ENCODE measurements around the gene TCF7L2.

The TCF7L2 gene

DNA sequence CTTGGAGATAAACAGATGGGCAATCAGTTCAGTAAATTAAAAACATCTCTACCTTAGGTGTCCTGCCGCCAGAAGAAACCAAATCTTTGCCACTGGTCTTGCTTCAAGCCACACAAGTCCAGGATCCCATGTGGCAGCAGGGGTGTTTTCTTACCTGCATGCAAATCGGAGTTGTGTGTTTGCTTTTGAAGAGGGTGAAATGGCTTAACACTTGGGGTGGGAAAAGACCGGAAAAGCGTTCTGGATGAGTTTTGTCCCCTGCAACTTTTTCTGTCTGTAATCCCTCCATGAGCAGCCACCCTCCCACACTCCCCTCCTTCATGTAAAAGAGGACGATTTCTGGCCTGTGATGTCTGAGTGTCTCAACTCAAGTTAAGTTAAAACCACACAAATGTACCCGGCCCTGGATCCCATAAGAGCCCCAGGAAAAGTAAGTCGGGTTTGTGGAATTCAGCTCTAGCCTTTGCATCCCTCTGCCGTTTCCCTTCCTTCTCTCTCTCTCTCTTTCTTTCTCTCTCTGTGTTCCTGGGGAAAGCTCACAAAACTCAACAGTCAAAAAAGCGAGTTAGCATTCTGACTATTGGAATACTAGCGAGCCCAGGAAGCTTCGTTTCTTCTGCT lies 178.5 kb downstream of the TCF7L2 start:
- Histone ChIP-seq H3K23ac (ENCODE audit: low read length in 2 of 2) (peak overlapping the region; percentile 26 to 83), H2AFZ (ENCODE audit: low read depth, low read length) (no peak overlapping the region), H3K9ac (ENCODE audit: low read length) (peak overlapping the region; percentile 85), H3K9me3 (ENCODE audit: control insufficient read depth, low read length) (no peaks in the 10 kb centered on the region), H2BK12ac (ENCODE audit: low read length in 2 of 2) (peak overlapping the region; percentile 50 to 75), H3K4ac (ENCODE audit: low read depth in 1 of 2, low read length in 2 of 2) (peak overlapping the region; percentile 88 to 93), H2BK15ac (ENCODE audit: low read depth, poor library complexity, severe bottlenecking) (no peak overlapping the region), H4K91ac (ENCODE audit: low read length) (peak overlapping the region; percentile 82), H3K27me3 (ENCODE audit: control insufficient read depth in 1 of 2, insufficient read depth in 1 of 2, low read length in 2 of 2) (no peaks in the 10 kb centered on the region), H2AK5ac (ENCODE audit: low read length, severe bottlenecking) (peak overlapping the region; percentile 65), H3K27ac (ENCODE audit: low read length, poor library complexity, severe bottlenecking) (peak overlapping the region; percentile 61), H3K14ac (ENCODE audit: low read length in 2 of 2) (peak overlapping the region in 1 of 2 experiments; percentile 39), H3K18ac (ENCODE audit: low read depth in 1 of 2, low read length in 2 of 2) (peak overlapping the region; percentile 83 to 98), H4K8ac (ENCODE audit: low read length) (peak overlapping the region; percentile 66), H3K79me1 (replicated peaks; ENCODE audit: low read length, poor library complexity, severe bottlenecking) (peaks cover 11% of the 10 kb centered on the region), H2BK5ac (ENCODE audit: low read depth, low read length, poor library complexity, severe bottlenecking) (no peak overlapping the region), H3K4me3 (ENCODE audit: insufficient read depth in 1 of 2, low read depth in 1 of 2, low read length in 2 of 2) (peak overlapping the region in 1 of 2 experiments; percentile 76), H2BK120ac (ENCODE audit: low read depth, low read length) (peak overlapping the region; percentile 67), H3K4me2 (ENCODE audit: low read length, poor library complexity, severe bottlenecking) (no peak overlapping the region), H3K4me1 (ENCODE audit: control insufficient read depth, insufficient read depth, low read depth, low read length) (peaks cover 13% of the 10 kb centered on the region), H3K36me3 (ENCODE audit: control insufficient read depth in 1 of 2, insufficient read depth in 2 of 2, low read depth in 1 of 2, low read length in 2 of 2) (no peaks in the 10 kb centered on the region)
- WGBS = 2% methylated on average over 11 of the region's 11 CpGs
- peak; percentile 60 for DNase-seq

GRCh38 chr10:113129117-113129516 lies 179.1 kb downstream of the TCF7L2 start:
- Histone ChIP-seq H3K23ac (ENCODE audit: low read length in 2 of 2) (peak overlapping the region in 1 of 2 experiments; percentile 14), H3K27ac (ENCODE audit: low read length, poor library complexity, severe bottlenecking) (peak overlapping the region; percentile 61), H3K9me3 (ENCODE audit: control insufficient read depth, low read length) (no peaks in the 10 kb centered on the region), H3K9ac (ENCODE audit: low read length) (peak overlapping the region; percentile 85), H2BK15ac (ENCODE audit: low read depth, poor library complexity, severe bottlenecking) (peak overlapping the region; percentile 48), H3K36me3 (ENCODE audit: control insufficient read depth in 1 of 2, insufficient read depth in 2 of 2, low read depth in 1 of 2, low read length in 2 of 2) (no peaks in the 10 kb centered on the region), H3K4ac (ENCODE audit: low read depth in 1 of 2, low read length in 2 of 2) (peak overlapping the region; percentile 88 to 93), H2BK5ac (ENCODE audit: low read depth, low read length, poor library complexity, severe bottlenecking) (no peak overlapping the region), H3K4me2 (ENCODE audit: low read length, poor library complexity, severe bottlenecking) (peak overlapping the region; percentile 42), H4K91ac (ENCODE audit: low read length) (peak overlapping the region; percentile 93), H2BK120ac (ENCODE audit: low read depth, low read length) (peak overlapping the region; percentile 88), H3K79me1 (replicated peaks; ENCODE audit: low read length, poor library complexity, severe bottlenecking) (peaks cover 11% of the 10 kb centered on the region), H2BK12ac (ENCODE audit: low read length in 2 of 2) (peak overlapping the region; percentile 50 to 75), H2AK5ac (ENCODE audit: low read length, severe bottlenecking) (peak overlapping the region; percentile 65), H3K4me3 (ENCODE audit: insufficient read depth in 1 of 2, low read depth in 1 of 2, low read length in 2 of 2) (peak overlapping the region in 1 of 2 experiments; percentile 76), H3K27me3 (ENCODE audit: control insufficient read depth in 1 of 2, insufficient read depth in 1 of 2, low read length in 2 of 2) (no peaks in the 10 kb centered on the region), H3K14ac (ENCODE audit: low read length in 2 of 2) (peak overlapping the region; percentile 39 to 63), H2AFZ (ENCODE audit: low read depth, low read length) (no peak overlapping the region), H4K8ac (ENCODE audit: low read length) (peak overlapping the region; percentile 59), H3K18ac (ENCODE audit: low read depth in 1 of 2, low read length in 2 of 2) (peak overlapping the region; percentile 67 to 98), H3K4me1 (ENCODE audit: control insufficient read depth, insufficient read depth, low read depth, low read length) (peaks cover 18% of the 10 kb centered on the region)
- no peak for DNase-seq
- 15% methylated on average over 4 of the region's 7 CpGs for WGBS

GRCh38 chr10:113130014-113130641 lies 180.1 kb downstream of the TCF7L2 start:
- Histone ChIP-seq H3K4ac (ENCODE audit: low read depth in 1 of 2, low read length in 2 of 2) (peak overlapping the region; percentile 75 to 77), H3K14ac (ENCODE audit: low read length in 2 of 2) (no peak overlapping the region), H4K8ac (ENCODE audit: low read length) (peak overlapping the region; percentile 78), H3K36me3 (ENCODE audit: control insufficient read depth in 1 of 2, insufficient read depth in 2 of 2, low read depth in 1 of 2, low read length in 2 of 2) (no peaks in the 10 kb centered on the region), H3K9ac (ENCODE audit: low read length) (peak overlapping the region; percentile 85), H3K27ac (ENCODE audit: low read length, poor library complexity, severe bottlenecking) (peak overlapping the region; percentile 3), H3K79me1 (replicated peaks; ENCODE audit: low read length, poor library complexity, severe bottlenecking) (peaks cover 19% of the 10 kb centered on the region), H2BK12ac (ENCODE audit: low read length in 2 of 2) (peak overlapping the region in 1 of 2 experiments; percentile 10), H3K9me3 (ENCODE audit: control insufficient read depth, low read length) (no peaks in the 10 kb centered on the region), H3K23ac (ENCODE audit: low read length in 2 of 2) (no peak overlapping the region), H2BK15ac (ENCODE audit: low read depth, poor library complexity, severe bottlenecking) (no peak overlapping the region), H3K18ac (ENCODE audit: low read depth in 1 of 2, low read length in 2 of 2) (peak overlapping the region; percentile 46 to 85), H3K4me3 (ENCODE audit: insufficient read depth in 1 of 2, low read depth in 1 of 2, low read length in 2 of 2) (peak overlapping the region in 1 of 2 experiments; percentile 76), H3K27me3 (ENCODE audit: control insufficient read depth in 1 of 2, insufficient read depth in 1 of 2, low read length in 2 of 2) (no peaks in the 10 kb centered on the region), H2BK120ac (ENCODE audit: low read depth, low read length) (peak overlapping the region; percentile 86), H2AFZ (ENCODE audit: low read depth, low read length) (no peak overlapping the region), H4K91ac (ENCODE audit: low read length) (peak overlapping the region; percentile 70), H2BK5ac (ENCODE audit: low read depth, low read length, poor library complexity, severe bottlenecking) (no peak overlapping the region), H2AK5ac (ENCODE audit: low read length, severe bottlenecking) (no peak overlapping the region), H3K4me1 (ENCODE audit: control insufficient read depth, insufficient read depth, low read depth, low read length) (peaks cover 22% of the 10 kb centered on the region), H3K4me2 (ENCODE audit: low read length, poor library complexity, severe bottlenecking) (no peak overlapping the region)
- WGBS = 83% methylated on average over 2 of the region's 5 CpGs
- peak; percentile 19 for DNase-seq

- H2AK5ac ChIP-seq (ENCODE audit: low read length, severe bottlenecking) = peak overlapping the region; percentile 5
- no peak overlapping the region for H2AFZ ChIP-seq (ENCODE audit: low read depth, low read length)
- peak overlapping the region; percentile 77 for H3K27ac ChIP-seq (ENCODE audit: low read length, poor library complexity, severe bottlenecking)
- H4K8ac ChIP-seq (ENCODE audit: low read length) = no peak overlapping the region
- H2BK120ac ChIP-seq (ENCODE audit: low read depth, low read length) = no peak overlapping the region
- WGBS = 58% methylated on average over 10 of the region's 10 CpGs
- peak overlapping the region; percentile 46 to 72 for H3K18ac ChIP-seq (ENCODE audit: low read depth in 1 of 2, low read length in 2 of 2)
- peak overlapping the region in 1 of 2 experiments; percentile 58 for H3K4me3 ChIP-seq (ENCODE audit: insufficient read depth in 1 of 2, low read depth in 1 of 2, low read length in 2 of 2)
- H3K4me2 ChIP-seq (ENCODE audit: low read length, poor library complexity, severe bottlenecking) = peak overlapping the region; percentile 54
- peaks cover 31% of the 10 kb centered on the region for H3K79me1 ChIP-seq (replicated peaks; ENCODE audit: low read length, poor library complexity, severe bottlenecking)
- no peak overlapping the region for H3K14ac ChIP-seq (ENCODE audit: low read length in 2 of 2)
- no peak overlapping the region for H2BK15ac ChIP-seq (ENCODE audit: low read depth, poor library complexity, severe bottlenecking)
- peak; percentile 78 for DNase-seq
- no peak overlapping the region for H4K91ac ChIP-seq (ENCODE audit: low read length)
- H3K4ac ChIP-seq (ENCODE audit: low read depth in 1 of 2, low read length in 2 of 2) = peak overlapping the region in 1 of 2 experiments; percentile 19
- H3K36me3 ChIP-seq (ENCODE audit: control insufficient read depth in 1 of 2, insufficient read depth in 2 of 2, low read depth in 1 of 2, low read length in 2 of 2) = no peaks in the 10 kb centered on the region
- H3K9ac ChIP-seq (ENCODE audit: low read length) = peak overlapping the region; percentile 88
- peak overlapping the region in 1 of 2 experiments; percentile 21 for H2BK12ac ChIP-seq (ENCODE audit: low read length in 2 of 2)
- H2BK5ac ChIP-seq (ENCODE audit: low read depth, low read length, poor library complexity, severe bottlenecking) = no peak overlapping the region
- H3K4me1 ChIP-seq (ENCODE audit: control insufficient read depth, insufficient read depth, low read depth, low read length) = peaks cover 22% of the 10 kb centered on the region
- H3K9me3 ChIP-seq (ENCODE audit: control insufficient read depth, low read length) = no peaks in the 10 kb centered on the region
- no peaks in the 10 kb centered on the region for H3K27me3 ChIP-seq (ENCODE audit: control insufficient read depth in 1 of 2, insufficient read depth in 1 of 2, low read length in 2 of 2)
- H3K23ac ChIP-seq (ENCODE audit: low read length in 2 of 2) = no peak overlapping the region
Measured at GRCh38 chr10:113131613-113132261, 181.7 kb downstream of the TCF7L2 start.
